A549 (cell line): Measurements from ENCODE around the gene PDLIM7.

ENCODE experiments used
- CHD2 ChIP-seq: fragments of 150-350 bp; IDR thresholded peaks from 2 replicates; pipeline ENCODE4 v1.6.1; 2014; ENCODE audit warnings: low read length; ENCODE audit not compliant: partially characterized antibody
- CTCF ChIP-seq: fragments of >200 bp; sonication (Bioruptor Twin); formaldehyde crosslinking; IDR thresholded peaks from 3 replicates; pipeline ENCODE4 v1.5.1; 2016
- FOSB ChIP-seq: fragments of 250-450 bp; sonication (Bioruptor Pico); IDR thresholded peaks from 2 replicates; pipeline ENCODE4 v1.5.0; 2020; ENCODE audit warnings: mild to moderate bottlenecking, moderate library complexity

GRCh38 chr5:177474846-177475562 lies 22.4 kb downstream of the PDLIM7 start:
- TF ChIP-seq CTCF (no peak), FOSB (CRISPR knock-in tag) (no peak), CHD2 (no peak)
